GM12891 (cell line): ENCODE measurements around the gene OR4D11.

Source experiments
- POLR2A ChIP-seq: IDR thresholded peaks from 2 replicates; pipeline ENCODE4 v1.6.1; 2011; ENCODE audit warnings: low read depth, low read length, control low read depth
- TAF1 ChIP-seq: IDR thresholded peaks from 2 replicates; pipeline ENCODE4 v1.6.1; 2011; ENCODE audit warnings: low read depth, low read length, control low read depth

DNA sequence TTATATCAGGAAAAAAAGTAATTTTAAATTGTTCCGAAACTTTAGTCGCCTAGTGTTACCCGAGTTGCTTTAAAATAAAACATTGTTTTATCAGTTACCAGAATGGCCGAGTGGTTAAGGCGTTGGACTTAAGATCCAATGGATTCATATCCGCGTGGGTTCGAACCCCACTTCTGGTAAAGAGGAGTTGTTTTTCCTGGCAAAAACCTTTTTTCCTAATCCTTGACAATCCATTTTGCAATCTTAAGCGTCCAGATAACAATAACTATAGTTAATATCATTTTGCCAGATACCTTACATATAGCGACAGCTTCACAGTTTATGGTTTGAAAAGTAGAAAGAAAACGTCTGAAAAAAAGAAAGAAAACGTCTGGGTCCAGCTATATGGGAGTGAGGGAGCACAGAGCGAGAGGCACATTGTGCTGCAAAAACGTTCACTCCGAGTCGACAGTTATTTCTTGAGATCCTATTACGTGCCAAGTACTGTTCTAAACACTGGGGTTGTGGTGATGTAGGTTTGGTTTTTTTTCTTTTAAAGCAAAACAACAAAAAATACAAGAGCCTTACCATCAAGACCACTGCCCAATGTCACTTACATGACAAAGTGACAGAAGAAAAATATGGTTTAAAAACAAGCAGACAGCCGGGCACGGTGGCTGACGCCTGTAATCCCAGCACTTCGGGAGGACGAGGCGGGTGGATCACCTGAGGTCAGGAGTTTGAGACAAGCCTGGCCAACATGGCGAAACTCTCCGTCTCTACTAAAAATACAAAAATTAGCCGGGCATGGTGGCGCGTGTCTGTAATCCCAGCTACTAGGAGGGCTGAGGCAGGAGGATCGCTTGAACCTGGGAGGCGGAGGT, 48.5 kb downstream of the OR4D11 start:
- TF ChIP-seq POLR2A (no peak), TAF1 (no peak)
